ENCODE measurements around the gene KCNJ6.

Gene KCNJ6

GRCh38 chr21:37686991-37687810 lies 229.1 kb downstream of the KCNJ6 start:
- Histone ChIP-seq H3K4me1 (ENCODE audit: control insufficient read depth, insufficient read depth, low read length) (no peaks in the 10 kb centered on the region), H3K36me3 (ENCODE audit: control insufficient read depth, insufficient read depth, low read length) (no peaks in the 10 kb centered on the region), H3K4me3 (ENCODE audit: low read length) (no peak overlapping the region), H3K9me3 (ENCODE audit: control insufficient read depth, insufficient read depth, low read length) (no peaks in the 10 kb centered on the region), H3K27me3 (ENCODE audit: control insufficient read depth, insufficient read depth, low read length) (no peaks in the 10 kb centered on the region), H3K27ac (ENCODE audit: low read length) (no peak overlapping the region)
- no peak for DNase-seq (ENCODE audit: low read depth, low spot score)
- WGBS (ENCODE audit: insufficient coverage, insufficient read length), result no CpG with 5 or more reads among the region's 12 CpGs

- Histone ChIP-seq H3K27me3 (ENCODE audit: control insufficient read depth, insufficient read depth, low read length) (no peaks in the 10 kb centered on the region), H3K9me3 (ENCODE audit: control insufficient read depth, insufficient read depth, low read length) (no peaks in the 10 kb centered on the region), H3K4me3 (ENCODE audit: low read length) (no peak overlapping the region), H3K4me1 (ENCODE audit: control insufficient read depth, insufficient read depth, low read length) (no peaks in the 10 kb centered on the region), H3K27ac (ENCODE audit: low read length) (no peak overlapping the region), H3K36me3 (ENCODE audit: control insufficient read depth, insufficient read depth, low read length) (no peaks in the 10 kb centered on the region)
- WGBS (ENCODE audit: insufficient coverage, insufficient read length), result no CpG with 5 or more reads among the region's 4 CpGs
- no peak for DNase-seq (ENCODE audit: low read depth, low spot score)
Observed at GRCh38 chr21:37684547-37684946, 231.7 kb downstream of the KCNJ6 start.

GRCh38 chr21:37684115-37684493 lies 232.2 kb downstream of the KCNJ6 start:
- no peak for DNase-seq (ENCODE audit: low read depth, low spot score)
- no peak overlapping the region for H3K27ac ChIP-seq (ENCODE audit: low read length)
- H3K9me3 ChIP-seq (ENCODE audit: control insufficient read depth, insufficient read depth, low read length), result no peaks in the 10 kb centered on the region
- H3K4me1 ChIP-seq (ENCODE audit: control insufficient read depth, insufficient read depth, low read length), result no peaks in the 10 kb centered on the region
- H3K36me3 ChIP-seq (ENCODE audit: control insufficient read depth, insufficient read depth, low read length), result no peaks in the 10 kb centered on the region
- H3K27me3 ChIP-seq (ENCODE audit: control insufficient read depth, insufficient read depth, low read length), result no peaks in the 10 kb centered on the region
- no CpG with 5 or more reads among the region's 5 CpGs for WGBS (ENCODE audit: insufficient coverage, insufficient read length)
- H3K4me3 ChIP-seq (ENCODE audit: low read length), result no peak overlapping the region

GRCh38 chr21:37683396-37684114 lies 232.7 kb downstream of the KCNJ6 start:
- Histone ChIP-seq H3K27me3 (ENCODE audit: control insufficient read depth, insufficient read depth, low read length) (no peaks in the 10 kb centered on the region), H3K9me3 (ENCODE audit: control insufficient read depth, insufficient read depth, low read length) (no peaks in the 10 kb centered on the region), H3K36me3 (ENCODE audit: control insufficient read depth, insufficient read depth, low read length) (no peaks in the 10 kb centered on the region), H3K4me3 (ENCODE audit: low read length) (no peak overlapping the region), H3K27ac (ENCODE audit: low read length) (no peak overlapping the region), H3K4me1 (ENCODE audit: control insufficient read depth, insufficient read depth, low read length) (no peaks in the 10 kb centered on the region)
- no peak for DNase-seq (ENCODE audit: low read depth, low spot score)
- WGBS (ENCODE audit: insufficient coverage, insufficient read length), result no CpG with 5 or more reads among the region's 8 CpGs

GRCh38 chr21:37682966-37683365 lies 233.3 kb downstream of the KCNJ6 start:
- H3K4me1 ChIP-seq (ENCODE audit: control insufficient read depth, insufficient read depth, low read length), result no peaks in the 10 kb centered on the region
- WGBS (ENCODE audit: insufficient coverage, insufficient read length), result no CpG with 5 or more reads among the region's 6 CpGs
- no peak for DNase-seq (ENCODE audit: low read depth, low spot score)

GRCh38 chr21:37677006-37677405 lies 239.3 kb downstream of the KCNJ6 start:
- H3K36me3 ChIP-seq (ENCODE audit: control insufficient read depth, insufficient read depth, low read length), result no peaks in the 10 kb centered on the region
- no CpG with 5 or more reads among the region's 4 CpGs for WGBS (ENCODE audit: insufficient coverage, insufficient read length)
- no peaks in the 10 kb centered on the region for H3K9me3 ChIP-seq (ENCODE audit: control insufficient read depth, insufficient read depth, low read length)
- no peak overlapping the region for H3K27ac ChIP-seq (ENCODE audit: low read length)
- no peak for DNase-seq (ENCODE audit: low read depth, low spot score)
- H3K4me3 ChIP-seq (ENCODE audit: low read length), result no peak overlapping the region
- H3K27me3 ChIP-seq (ENCODE audit: control insufficient read depth, insufficient read depth, low read length), result no peaks in the 10 kb centered on the region
- H3K4me1 ChIP-seq (ENCODE audit: control insufficient read depth, insufficient read depth, low read length), result no peaks in the 10 kb centered on the region

More at GRCh38 chr21:37682966-37683365, 233.3 kb downstream of the KCNJ6 start:
- Histone ChIP-seq H3K27ac (ENCODE audit: low read length) (no peak overlapping the region), H3K27me3 (ENCODE audit: control insufficient read depth, insufficient read depth, low read length) (no peaks in the 10 kb centered on the region), H3K9me3 (ENCODE audit: control insufficient read depth, insufficient read depth, low read length) (no peaks in the 10 kb centered on the region), H3K36me3 (ENCODE audit: control insufficient read depth, insufficient read depth, low read length) (no peaks in the 10 kb centered on the region), H3K4me3 (ENCODE audit: low read length) (no peak overlapping the region)

GRCh38 chr21:37675202-37675801 lies 241.0 kb downstream of the KCNJ6 start:
- Histone ChIP-seq H3K27me3 (ENCODE audit: control insufficient read depth, insufficient read depth, low read length) (no peaks in the 10 kb centered on the region), H3K4me1 (ENCODE audit: control insufficient read depth, insufficient read depth, low read length) (no peaks in the 10 kb centered on the region), H3K4me3 (ENCODE audit: low read length) (peak overlapping the region; percentile 2; the same call in 1 of the 2 replicates), H3K27ac (ENCODE audit: low read length) (no peak overlapping the region), H3K36me3 (ENCODE audit: control insufficient read depth, insufficient read depth, low read length) (no peaks in the 10 kb centered on the region), H3K9me3 (ENCODE audit: control insufficient read depth, insufficient read depth, low read length) (no peaks in the 10 kb centered on the region)
- DNase-seq (ENCODE audit: low read depth, low spot score), result peak; percentile 55
- WGBS (ENCODE audit: insufficient coverage, insufficient read length), result no CpG with 5 or more reads among the region's 35 CpGs

GRCh38 chr21:37673801-37674575 lies 242.3 kb downstream of the KCNJ6 start:
- Histone ChIP-seq H3K4me3 (ENCODE audit: low read length) (no peak overlapping the region), H3K4me1 (ENCODE audit: control insufficient read depth, insufficient read depth, low read length) (no peaks in the 10 kb centered on the region), H3K9me3 (ENCODE audit: control insufficient read depth, insufficient read depth, low read length) (no peaks in the 10 kb centered on the region), H3K36me3 (ENCODE audit: control insufficient read depth, insufficient read depth, low read length) (no peaks in the 10 kb centered on the region), H3K27me3 (ENCODE audit: control insufficient read depth, insufficient read depth, low read length) (no peaks in the 10 kb centered on the region), H3K27ac (ENCODE audit: low read length) (no peak overlapping the region)
- WGBS (ENCODE audit: insufficient coverage, insufficient read length), result no CpG with 5 or more reads among the region's 9 CpGs
- no peak for DNase-seq (ENCODE audit: low read depth, low spot score)

- H3K36me3 ChIP-seq (ENCODE audit: control insufficient read depth, insufficient read depth, low read length), result no peaks in the 10 kb centered on the region
- no peak overlapping the region for H3K4me3 ChIP-seq (ENCODE audit: low read length)
- no CpG with 5 or more reads among the region's 5 CpGs for WGBS (ENCODE audit: insufficient coverage, insufficient read length)
- H3K27me3 ChIP-seq (ENCODE audit: control insufficient read depth, insufficient read depth, low read length), result no peaks in the 10 kb centered on the region
- H3K9me3 ChIP-seq (ENCODE audit: control insufficient read depth, insufficient read depth, low read length), result no peaks in the 10 kb centered on the region
- no peak overlapping the region for H3K27ac ChIP-seq (ENCODE audit: low read length)
- peaks cover 3% of the 10 kb centered on the region; the same call in 1 of the 2 replicates for H3K4me1 ChIP-seq (ENCODE audit: control insufficient read depth, insufficient read depth, low read length)
- DNase-seq (ENCODE audit: low read depth, low spot score), result no peak
Observed at GRCh38 chr21:37671381-37671780, 244.9 kb downstream of the KCNJ6 start.

- Histone ChIP-seq H3K27me3 (ENCODE audit: control insufficient read depth, insufficient read depth, low read length) (no peaks in the 10 kb centered on the region), H3K4me3 (ENCODE audit: low read length) (no peak overlapping the region), H3K36me3 (ENCODE audit: control insufficient read depth, insufficient read depth, low read length) (no peaks in the 10 kb centered on the region), H3K27ac (ENCODE audit: low read length) (no peak overlapping the region), H3K9me3 (ENCODE audit: control insufficient read depth, insufficient read depth, low read length) (peaks cover 4% of the 10 kb centered on the region), H3K4me1 (ENCODE audit: control insufficient read depth, insufficient read depth, low read length) (peaks cover 3% of the 10 kb centered on the region; the same call in 1 of the 2 replicates)
- no peak for DNase-seq (ENCODE audit: low read depth, low spot score)
- WGBS (ENCODE audit: insufficient coverage, insufficient read length), result no CpG with 5 or more reads among the region's 2 CpGs
Observed at GRCh38 chr21:37670883-37671282, 245.4 kb downstream of the KCNJ6 start.
